HepG2 (cell line): ENCODE data around the gene AGAP1. TPM values are rescaled to one million over a fixed set of nuclear protein-coding genes. Genes with fewer than 3 reads are reported as not detected.
A peak's percentile ranks its signal among the peaks of the same experiment; 100 is the strongest.

Experiments
- ATAC-seq: fragments of 200-7000 bp; cut with Tn5 transposase; 3 replicates; pipeline ENCODE4 v1.9.1; 2020; ENCODE audit warnings: mild to moderate bottlenecking, moderate library complexity
- BruUV-seq: library from RNA; stranded (reverse); fragments of 400-500 nt; replicated peaks from 2 replicates; lab custom pipeline; 2021; lab: Mats Ljungman, UMichigan
- CTCF ChIA-PET: fragments of 300-600 bp; formaldehyde crosslinking; extraction: SDS; loops from one replicate; lab custom pipeline; 2021; ENCODE audit warnings: low total read pairs, inconsistent platforms, low intra/inter-chr PET ratio; lab: Yijun Ruan, JAX
- POLR2A ChIA-PET: fragments of 350-600 bp; sonication (Branson Sonifier 250); formaldehyde crosslinking; loops from one replicate; lab custom pipeline; 2020; ENCODE audit warnings: antibody characterized with exemption, inconsistent platforms; lab: Yijun Ruan, JAX
- DNase-seq: peaks from one replicate; pipeline ENCODE4 v3.0.0-alpha.2; 2015; ENCODE audit warnings: low spot score
- FAIRE-seq: peaks from 3 replicates; lab custom pipeline; 2011; peaks lifted over from hg19 to GRCh38; lab: Jason Lieb, UNC
- H2AFZ ChIP-seq: one replicate; pipeline ENCODE4 v1.6.1; 2011; ENCODE audit warnings: low read length, inconsistent platforms
- H3K27ac ChIP-seq: fragments of 300-600 bp; 3 replicates; pipeline ENCODE4 v1.8.0; 2011; ENCODE audit warnings: mixed run types, mild to moderate bottlenecking, mixed read lengths, low read length, inconsistent platforms; ENCODE audit not compliant: insufficient read depth; ENCODE audit errors: extremely low read length
- H3K27me3 ChIP-seq, 2 experiments: fragments of 200-600 bp in 1 of 2; 2 replicates in 1 of 2; 3 replicates in 1 of 2; pipeline versions ENCODE4 v1.6.0 to v1.8.0; 2011; ENCODE audit warnings: low read length in 2 of 2, mild to moderate bottlenecking in 2 of 2, moderate library complexity in 2 of 2, inconsistent platforms in 1 of 2; ENCODE audit not compliant: insufficient read depth in 2 of 2, control insufficient read depth in 1 of 2
- H3K36me3 ChIP-seq, 2 experiments: fragments of 200-600 bp in 1 of 2; replicated peaks in 1 of 2; 2 replicates in 1 of 2; 3 replicates in 1 of 2; pipeline versions ENCODE4 v1.5.1 to v1.8.0; 2011; ENCODE audit warnings: low read length in 2 of 2, inconsistent platforms in 1 of 2; ENCODE audit not compliant: insufficient read depth in 2 of 2, control insufficient read depth in 1 of 2
- H3K4me1 ChIP-seq: 2 replicates; pipeline ENCODE4 v1.5.1; 2012; ENCODE audit warnings: low read length, inconsistent platforms; ENCODE audit not compliant: insufficient read depth
- H3K4me2 ChIP-seq: 2 replicates; pipeline ENCODE4 v1.6.0; 2011; ENCODE audit warnings: low read depth, low read length, inconsistent platforms
- H3K4me3 ChIP-seq, 3 experiments: fragments of 200-600 bp in 1 of 3; sonication (generic), shearing (Covaris generic) in 1 of 3; replicated peaks in 1 of 3; 2 replicates each; pipeline ENCODE4 v1.5.1; 2011 to 2016; ENCODE audit warnings: low read length in 3 of 3, inconsistent platforms in 2 of 3, low read depth in 2 of 3, mild to moderate bottlenecking in 2 of 3, control low read depth in 1 of 3, mixed read lengths in 1 of 3; ENCODE audit not compliant: insufficient read depth in 1 of 3
- H3K79me2 ChIP-seq: one replicate; pipeline ENCODE4 v1.6.1; 2011; ENCODE audit warnings: low read length, inconsistent platforms; ENCODE audit not compliant: insufficient read depth
- H3K9ac ChIP-seq: 2 replicates; pipeline ENCODE4 v1.6.0; 2011; ENCODE audit warnings: mild to moderate bottlenecking, low read depth, low read length, inconsistent platforms; ENCODE audit not compliant: insufficient read depth
- H3K9me3 ChIP-seq: 2 replicates; pipeline ENCODE4 v1.5.1; 2012; ENCODE audit warnings: mild to moderate bottlenecking, low read length
- H4K20me1 ChIP-seq: 2 replicates; pipeline ENCODE4 v1.6.0; 2011; ENCODE audit warnings: inconsistent platforms, mild to moderate bottlenecking, low read length, moderate library complexity; ENCODE audit not compliant: insufficient read depth
- HNRNPL ChIP-seq: fragments of 200-400 bp; formaldehyde crosslinking; IDR thresholded peaks from 2 replicates; pipeline ENCODE4 v1.6.1; 2017; ENCODE audit warnings: mild to moderate bottlenecking, low read depth, low read length
- NFRKB ChIP-seq: fragments of 450-650 bp; IDR thresholded peaks from 2 replicates; pipeline ENCODE4 v1.6.1; 2017
- ZBED4 ChIP-seq: sonication (generic); formaldehyde crosslinking; IDR thresholded peaks from 2 replicates; pipeline ENCODE4 v1.4.0; 2020; ENCODE audit warnings: missing genetic modification reagents, borderline replicate concordance
- ZNF274 ChIP-seq: sonication (generic); formaldehyde crosslinking; IDR thresholded peaks from 2 replicates; pipeline ENCODE4 v1.5.1; 2020; ENCODE audit warnings: mild to moderate bottlenecking, missing genetic modification reagents
- ZNF572 ChIP-seq: sonication (generic); formaldehyde crosslinking; IDR thresholded peaks from 2 replicates; pipeline ENCODE4 v1.5.1; 2020; ENCODE audit warnings: mild to moderate bottlenecking, missing genetic modification reagents
- ZNF761 ChIP-seq: sonication (generic); formaldehyde crosslinking; conservative IDR thresholded peaks from 2 replicates; pipeline ENCODE4 v1.4.0; 2020; ENCODE audit warnings: mild to moderate bottlenecking, missing genetic modification reagents
- WGBS: methylation state at CpG from one replicate; pipeline ENCODE4 v1.1.6; 2017; ENCODE audit warnings: low lambda C conversion rate; 5-methylcytosine and 5-hydroxymethylcytosine counted together
- in situ Hi-C: cut with HindIII; loops from 2 replicates; pipeline ENCODE4 v1.10.0; 2017; ENCODE audit warnings: low pct_unique_long_range_greater_than_20kb; ENCODE audit not compliant: extremely low pct_ligation_motif_present
- intact Hi-C: fragments of 100-400 bp; cut with micrococcal nuclease; formaldehyde crosslinking; loops from one replicate; pipeline ENCODE4 v1.10.0; 2022; ENCODE audit not compliant: unreplicated experiment
- polyA plus RNA-seq, 8 experiments: library from polyadenylated mRNA; depleted of rRNA in 3 of 8; stranded (reverse) in 7 of 8; unstranded in 1 of 8; fragments of >200 nt; fragmentation: Illumina TruSeq in 4 of 8; extraction: Trizol in 4 of 8; gene quantifications; 2 replicates each; pipeline versions ENCODE4 v1.2.1 to v1.2.3, GENCODE V29; 2011 to 2016; ENCODE audit warnings: low read depth in 4 of 8, missing spikeins in 1 of 8, mixed read lengths in 1 of 8; ENCODE audit not compliant: insufficient read depth in 1 of 8
- total RNA-seq, 5 experiments: library from RNA; depleted of rRNA; stranded (reverse); fragments of >200 nt; fragmentation: Illumina TruSeq; extraction: Trizol; gene quantifications; 2 replicates each; pipeline ENCODE4 v1.2.3, GENCODE V29; 2016; ENCODE audit warnings: low read depth in 1 of 5
- TF ChIP-seq, protein P1 (sequence below): sonication (generic); formaldehyde crosslinking; IDR thresholded peaks from 2 replicates; pipeline ENCODE4 v1.4.0; 2020; ENCODE audit warnings: missing genetic modification reagents, borderline replicate concordance

AGAP1 gene
- total and polyA plus RNA-seq, 2 of the 13 experiments (the other 11 are each of a cell fraction or from before 2014, with no cell fraction given): 21.2 to 32.7 TPM

DNA sequence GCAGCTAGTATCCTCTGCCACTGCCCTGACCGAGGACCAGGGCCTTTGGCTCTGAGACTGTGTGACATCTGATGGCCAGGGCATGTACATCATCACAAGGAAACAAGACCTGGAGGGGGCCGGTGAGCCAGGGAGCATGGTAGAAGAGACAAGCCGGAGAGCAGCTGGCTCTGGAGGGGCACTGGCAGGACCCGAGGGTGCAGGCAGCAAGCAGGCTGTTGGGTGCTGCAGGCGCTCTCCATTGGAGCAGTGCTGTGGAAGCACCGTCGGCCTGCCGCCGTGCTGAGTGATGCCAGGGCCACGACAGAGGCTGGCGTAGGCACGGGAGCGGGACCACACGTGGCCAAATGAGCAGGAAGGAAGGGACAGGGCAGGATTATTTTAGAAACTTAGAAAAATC lies 339.1 kb downstream of the AGAP1 start:
- no peaks in the 10 kb centered on the region for H4K20me1 ChIP-seq
- TF ChIP-seq NFRKB (no peak), ZNF572 (CRISPR knock-in tag) (0 out of 2 replicates have a peak, but pooled peaks have one; percentile 37)
- TF ChIP-seq, all 625 proteins: peak for 1
- no peak for ATAC-seq
- Histone ChIP-seq H3K27me3 (no peaks in the 10 kb centered on the region), H3K9ac (no peak overlapping the region), H3K4me2 (no peak overlapping the region), H3K79me2 (no peaks in the 10 kb centered on the region), H3K9me3 (no peaks in the 10 kb centered on the region), H2AFZ (no peak overlapping the region), H3K4me3 (no peak overlapping the region), H3K4me1 (no peaks in the 10 kb centered on the region), H3K27ac (no peak overlapping the region), H3K36me3 (peaks cover 8 to 9% of the 10 kb centered on the region in 2 experiments; a peak in 3 of 5 replicates)
- 97% methylated on average over 14 of the region's 14 CpGs for WGBS
- no peak for DNase-seq
- ChIA-PET CTCF (no interaction called here), POLR2A (no interaction called here)
- no TSS peak for BruUV-seq
- intact Hi-C loops (no loop called here), in situ Hi-C loops (no loop called here)
- no peak for FAIRE-seq

DNA sequence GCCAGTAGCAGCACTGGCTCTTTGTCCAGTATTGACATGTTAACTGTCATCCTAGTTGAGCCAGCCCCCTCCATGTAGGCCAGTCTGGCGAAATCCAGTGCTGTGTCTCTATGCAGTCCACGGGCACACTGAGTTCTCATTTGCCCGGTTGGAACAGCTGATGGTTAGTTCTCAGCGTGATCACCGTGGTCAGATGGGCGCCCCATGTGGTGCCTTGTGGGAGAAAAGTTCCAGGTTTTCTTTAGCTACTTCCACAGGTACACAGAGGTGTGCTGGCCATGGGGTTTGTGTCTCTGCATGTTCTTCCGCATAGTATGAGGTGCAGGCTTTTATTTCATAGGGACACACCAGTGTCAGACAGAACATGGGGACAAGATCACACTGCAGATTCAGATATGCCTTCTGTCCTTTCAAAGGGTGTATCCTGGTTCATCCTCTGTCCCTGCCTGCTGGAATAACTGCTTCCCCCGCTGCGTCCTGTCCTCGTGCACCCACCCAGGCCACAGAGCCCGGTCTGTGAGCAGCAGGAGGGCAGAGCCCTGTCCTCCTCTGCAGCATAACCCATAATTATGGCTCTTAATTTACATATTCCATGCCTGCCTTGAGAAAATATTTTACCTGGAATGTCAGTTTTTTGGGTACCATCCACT lies 340.3 kb downstream of the AGAP1 start:
- BruUV-seq: no TSS peak
- H3K27ac ChIP-seq: no peak overlapping the region
- H3K9me3 ChIP-seq: no peaks in the 10 kb centered on the region
- H3K27me3 ChIP-seq: no peaks in the 10 kb centered on the region
- in situ Hi-C loops (no loop called here), intact Hi-C loops (no loop called here)
- DNase-seq (no peak), ATAC-seq (no peak; the same call in 2 of the 3 replicates), FAIRE-seq (no peak)
- no peaks in the 10 kb centered on the region for H3K79me2 ChIP-seq
- no peak overlapping the region for H2AFZ ChIP-seq
- H3K4me1 ChIP-seq: no peaks in the 10 kb centered on the region
- no peak overlapping the region for H3K9ac ChIP-seq
- H3K4me2 ChIP-seq: no peak overlapping the region
- no peak overlapping the region for H3K4me3 ChIP-seq
- H4K20me1 ChIP-seq: no peaks in the 10 kb centered on the region
- H3K36me3 ChIP-seq: peaks cover 7 to 8% of the 10 kb centered on the region in 2 experiments; a peak in 3 of 5 replicates
- WGBS: 95% methylated on average over 10 of the region's 11 CpGs
- POLR2A ChIA-PET: no interaction called here
- CTCF ChIA-PET: no interaction called here
- TF ChIP-seq HNRNPL (no peak), ZNF761 (CRISPR knock-in tag) (no peak), ZBED4 (CRISPR knock-in tag) (no peak), ZNF274 (CRISPR knock-in tag) (no peak)
- TF ChIP-seq, protein P1, sequence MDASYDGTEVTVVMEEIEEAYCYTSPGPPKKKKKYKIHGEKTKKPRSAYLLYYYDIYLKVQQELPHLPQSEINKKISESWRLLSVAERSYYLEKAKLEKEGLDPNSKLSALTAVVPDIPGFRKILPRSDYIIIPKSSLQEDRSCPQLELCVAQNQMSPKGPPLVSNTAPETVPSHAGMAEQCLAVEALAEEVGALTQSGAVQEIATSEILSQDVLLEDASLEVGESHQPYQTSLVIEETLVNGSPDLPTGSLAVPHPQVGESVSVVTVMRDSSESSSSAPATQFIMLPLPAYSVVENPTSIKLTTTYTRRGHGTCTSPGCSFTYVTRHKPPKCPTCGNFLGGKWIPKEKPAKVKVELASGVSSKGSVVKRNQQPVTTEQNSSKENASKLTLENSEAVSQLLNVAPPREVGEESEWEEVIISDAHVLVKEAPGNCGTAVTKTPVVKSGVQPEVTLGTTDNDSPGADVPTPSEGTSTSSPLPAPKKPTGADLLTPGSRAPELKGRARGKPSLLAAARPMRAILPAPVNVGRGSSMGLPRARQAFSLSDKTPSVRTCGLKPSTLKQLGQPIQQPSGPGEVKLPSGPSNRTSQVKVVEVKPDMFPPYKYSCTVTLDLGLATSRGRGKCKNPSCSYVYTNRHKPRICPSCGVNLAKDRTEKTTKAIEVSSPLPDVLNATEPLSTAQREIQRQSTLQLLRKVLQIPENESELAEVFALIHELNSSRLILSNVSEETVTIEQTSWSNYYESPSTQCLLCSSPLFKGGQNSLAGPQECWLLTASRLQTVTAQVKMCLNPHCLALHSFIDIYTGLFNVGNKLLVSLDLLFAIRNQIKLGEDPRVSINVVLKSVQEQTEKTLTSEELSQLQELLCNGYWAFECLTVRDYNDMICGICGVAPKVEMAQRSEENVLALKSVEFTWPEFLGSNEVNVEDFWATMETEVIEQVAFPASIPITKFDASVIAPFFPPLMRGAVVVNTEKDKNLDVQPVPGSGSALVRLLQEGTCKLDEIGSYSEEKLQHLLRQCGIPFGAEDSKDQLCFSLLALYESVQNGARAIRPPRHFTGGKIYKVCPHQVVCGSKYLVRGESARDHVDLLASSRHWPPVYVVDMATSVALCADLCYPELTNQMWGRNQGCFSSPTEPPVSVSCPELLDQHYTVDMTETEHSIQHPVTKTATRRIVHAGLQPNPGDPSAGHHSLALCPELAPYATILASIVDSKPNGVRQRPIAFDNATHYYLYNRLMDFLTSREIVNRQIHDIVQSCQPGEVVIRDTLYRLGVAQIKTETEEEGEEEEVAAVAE (CRISPR knock-in tag): no peak
